Fibroblast of lung (primary cell): ENCODE data around the gene SPEF1. TPM values are rescaled to one million over a fixed set of nuclear protein-coding genes. Genes with fewer than 3 reads are reported as not detected.

Experiments
- DNase-seq, 2 donors: peaks; one replicate each; pipeline versions ENCODE4 v3.0.0 to v3.0.0-alpha.2; 2010; ENCODE audit warnings: low read depth in 2 of 2
- H2AFZ ChIP-seq: 2 replicates; pipeline ENCODE4 v1.5.1; 2012; ENCODE audit warnings: low read length, control low read depth, inconsistent platforms
- H3K27ac ChIP-seq: 2 replicates; pipeline ENCODE4 v1.5.1; 2011; ENCODE audit warnings: low read length, control low read depth; ENCODE audit not compliant: insufficient read depth
- H3K27me3 ChIP-seq: 2 replicates; pipeline ENCODE4 v1.5.1; 2011; ENCODE audit warnings: mild to moderate bottlenecking, low read length; ENCODE audit not compliant: control insufficient read depth, insufficient read depth
- H3K36me3 ChIP-seq: 2 replicates; pipeline ENCODE4 v1.5.1; 2011; ENCODE audit warnings: low read length; ENCODE audit not compliant: control insufficient read depth, insufficient read depth
- H3K4me1 ChIP-seq: 2 replicates; pipeline ENCODE4 v1.5.1; 2011; ENCODE audit warnings: low read length; ENCODE audit not compliant: control insufficient read depth, insufficient read depth; ENCODE audit errors: extremely low read depth
- H3K4me2 ChIP-seq: 2 replicates; pipeline ENCODE4 v1.5.1; 2011; ENCODE audit warnings: low read length, control low read depth; ENCODE audit not compliant: insufficient read depth; ENCODE audit errors: extremely low read depth
- H3K4me3 ChIP-seq, 4 experiments: fragments of 200-600 bp in 1 of 4; sonication (generic) in 1 of 4; replicated peaks in 1 of 4; 2 replicates each; pipeline ENCODE4 v1.5.1; 2011 to 2016; ENCODE audit warnings: low read length in 4 of 4, low read depth in 3 of 4, mild to moderate bottlenecking in 3 of 4, control low read depth in 2 of 4, inconsistent platforms in 1 of 4, mixed read lengths in 1 of 4; ENCODE audit not compliant: insufficient read depth in 1 of 4; ENCODE audit errors: control extremely low read depth in 1 of 4
- H3K79me2 ChIP-seq: 2 replicates; pipeline ENCODE4 v1.5.1; 2012; ENCODE audit warnings: mild to moderate bottlenecking, low read length, inconsistent platforms; ENCODE audit not compliant: control insufficient read depth, insufficient read depth
- H3K9ac ChIP-seq: 2 replicates; pipeline ENCODE4 v1.5.1; 2011; ENCODE audit warnings: mild to moderate bottlenecking, low read length, control low read depth; ENCODE audit not compliant: insufficient read depth
- H3K9me3 ChIP-seq: 2 replicates; pipeline ENCODE4 v1.5.1; 2012; ENCODE audit warnings: low read depth, low read length; ENCODE audit not compliant: control insufficient read depth, insufficient read depth
- H4K20me1 ChIP-seq: 2 replicates; pipeline ENCODE4 v1.5.1; 2011; ENCODE audit warnings: low read length; ENCODE audit not compliant: control insufficient read depth, insufficient read depth; ENCODE audit errors: extremely low read depth
- EZH2 ChIP-seq: IDR thresholded peaks from 2 replicates; pipeline ENCODE4 v1.5.1; 2012; ENCODE audit warnings: low read length, control low read depth, mild to moderate bottlenecking; ENCODE audit errors: missing control alignments
- polyA plus RNA-seq, 2 donors: library from polyadenylated mRNA; depleted of rRNA in 1 of 2; stranded (reverse) in 1 of 2; unstranded in 1 of 2; fragments of >200 nt; gene quantifications; 2 replicates each; pipeline ENCODE4 v1.2.1, GENCODE V29; 2011 to 2012; ENCODE audit warnings: missing spikeins in 1 of 2
- total RNA-seq: library from RNA; depleted of rRNA; stranded (reverse); fragments of >200 nt; gene quantifications from 2 replicates; pipeline ENCODE4 v1.2.1, GENCODE V29; 2014
- TF ChIP-seq, protein P1 (sequence below), 2 donors: IDR thresholded peaks in 1 of 2; conservative IDR thresholded peaks in 1 of 2; 1 replicate in 1 of 2; 2 replicates in 1 of 2; pipeline ENCODE4 v1.5.1; 2011 to 2012; ENCODE audit warnings: low read length in 2 of 2, control low read depth in 1 of 2, inconsistent platforms in 1 of 2, low read depth in 1 of 2, mild to moderate bottlenecking in 1 of 2

The SPEF1 gene
- total and polyA plus RNA-seq, 2 donors (not counting 1 experiment from before 2014, with no cell fraction given): 0.07 to 0.17 TPM

- Histone ChIP-seq H3K79me2 (no peaks in the 10 kb centered on the region), H3K27me3 (no peaks in the 10 kb centered on the region), H3K27ac (no peak overlapping the region), H3K4me1 (no peaks in the 10 kb centered on the region), H4K20me1 (no peaks in the 10 kb centered on the region), H3K9ac (no peak overlapping the region), H3K36me3 (no peaks in the 10 kb centered on the region), H3K4me2 (no peak overlapping the region), H2AFZ (no peak overlapping the region), H3K4me3 (no peak overlapping the region), H3K9me3 (no peaks in the 10 kb centered on the region)
- TF ChIP-seq, protein P1, sequence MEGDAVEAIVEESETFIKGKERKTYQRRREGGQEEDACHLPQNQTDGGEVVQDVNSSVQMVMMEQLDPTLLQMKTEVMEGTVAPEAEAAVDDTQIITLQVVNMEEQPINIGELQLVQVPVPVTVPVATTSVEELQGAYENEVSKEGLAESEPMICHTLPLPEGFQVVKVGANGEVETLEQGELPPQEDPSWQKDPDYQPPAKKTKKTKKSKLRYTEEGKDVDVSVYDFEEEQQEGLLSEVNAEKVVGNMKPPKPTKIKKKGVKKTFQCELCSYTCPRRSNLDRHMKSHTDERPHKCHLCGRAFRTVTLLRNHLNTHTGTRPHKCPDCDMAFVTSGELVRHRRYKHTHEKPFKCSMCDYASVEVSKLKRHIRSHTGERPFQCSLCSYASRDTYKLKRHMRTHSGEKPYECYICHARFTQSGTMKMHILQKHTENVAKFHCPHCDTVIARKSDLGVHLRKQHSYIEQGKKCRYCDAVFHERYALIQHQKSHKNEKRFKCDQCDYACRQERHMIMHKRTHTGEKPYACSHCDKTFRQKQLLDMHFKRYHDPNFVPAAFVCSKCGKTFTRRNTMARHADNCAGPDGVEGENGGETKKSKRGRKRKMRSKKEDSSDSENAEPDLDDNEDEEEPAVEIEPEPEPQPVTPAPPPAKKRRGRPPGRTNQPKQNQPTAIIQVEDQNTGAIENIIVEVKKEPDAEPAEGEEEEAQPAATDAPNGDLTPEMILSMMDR (conservative IDR thresholded peaks at IDR 0.05 in 1 of 2, IDR thresholded peaks at IDR 0.05 in 1 of 2; ENCODE audit: low read depth in 1 of 2, low read length in 2 of 2): no peak
- no peak for TF ChIP-seq EZH2
- no peak for DNase-seq
Observed at GRCh38 chr20:3745686-3746173, 35.5 kb downstream of the SPEF1 start.

- TF ChIP-seq, protein P1 (conservative IDR thresholded peaks at IDR 0.05 in 1 of 2, IDR thresholded peaks at IDR 0.05 in 1 of 2; ENCODE audit: low read depth in 1 of 2, low read length in 2 of 2): no peak
- Histone ChIP-seq H3K4me2 (no peak overlapping the region), H3K79me2 (no peaks in the 10 kb centered on the region), H3K9ac (no peak overlapping the region), H3K4me3 (no peak overlapping the region), H3K4me1 (no peaks in the 10 kb centered on the region), H4K20me1 (no peaks in the 10 kb centered on the region), H2AFZ (no peak overlapping the region), H3K9me3 (no peaks in the 10 kb centered on the region), H3K27me3 (no peaks in the 10 kb centered on the region), H3K36me3 (no peaks in the 10 kb centered on the region), H3K27ac (no peak overlapping the region)
- DNase-seq: peak in 1 of 2 donors; percentile 50
Observed at GRCh38 chr20:3744806-3745685, 36.2 kb downstream of the SPEF1 start.

DNA sequence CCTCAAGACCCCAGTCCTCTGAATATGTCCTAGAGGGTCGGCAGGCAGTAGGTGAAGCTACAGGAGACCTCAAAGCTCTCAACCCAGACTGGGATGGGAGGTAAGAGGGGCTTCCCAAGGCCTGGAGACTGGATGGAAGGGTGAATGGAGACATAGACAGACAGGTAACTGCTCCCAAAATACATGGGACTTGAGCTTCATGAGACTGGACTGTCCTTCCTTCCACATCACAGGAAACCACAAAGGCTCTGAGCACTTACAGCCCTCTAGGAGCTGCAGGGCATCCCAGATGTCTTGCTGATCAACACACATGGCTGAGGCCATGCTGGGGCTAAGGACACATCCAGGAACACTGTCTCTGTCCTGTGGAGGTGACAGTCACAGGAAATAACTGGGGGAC lies 37.2 kb downstream of the SPEF1 start:
- H3K4me2 ChIP-seq: no peak overlapping the region
- H3K27ac ChIP-seq: no peak overlapping the region
- no peak overlapping the region for H3K9ac ChIP-seq
- no peaks in the 10 kb centered on the region for H3K4me1 ChIP-seq
- H4K20me1 ChIP-seq: no peaks in the 10 kb centered on the region
- H3K79me2 ChIP-seq: no peaks in the 10 kb centered on the region
- H3K36me3 ChIP-seq: no peaks in the 10 kb centered on the region
- TF ChIP-seq, protein P1 (conservative IDR thresholded peaks at IDR 0.05 in 1 of 2, IDR thresholded peaks at IDR 0.05 in 1 of 2; ENCODE audit: low read depth in 1 of 2, low read length in 2 of 2): no peak
- TF ChIP-seq EZH2: no peak
- no peak overlapping the region for H3K4me3 ChIP-seq
- H2AFZ ChIP-seq: no peak overlapping the region
- H3K27me3 ChIP-seq: no peaks in the 10 kb centered on the region
- DNase-seq: no peak
- no peaks in the 10 kb centered on the region for H3K9me3 ChIP-seq
